Testis (tissue), 3 donors: ENCODE results near the gene ZNF185. TPM values are rescaled to one million over a fixed set of nuclear protein-coding genes. Genes with fewer than 3 reads are reported as not detected.
A peak's percentile ranks its signal among the peaks of the same experiment; 100 is the strongest.

Experiments used
- DNase-seq: peaks from one replicate; pipeline ENCODE4 v3.0.0-alpha.2; 2019
- H3K27ac ChIP-seq, 2 donors: fragments of 200-600 bp; sonication (generic); one replicate each; pipeline ENCODE4 v1.5.1; 2019
- H3K27me3 ChIP-seq: fragments of 200-600 bp; sonication (generic); one replicate; pipeline ENCODE4 v1.5.1; 2019
- H3K36me3 ChIP-seq: fragments of 200-600 bp; sonication (generic); one replicate; pipeline ENCODE4 v1.5.1; 2017; ENCODE audit warnings: low read depth; ENCODE audit errors: missing control alignments
- H3K4me1 ChIP-seq: fragments of 200-600 bp; sonication (generic); one replicate; pipeline ENCODE4 v1.5.1; 2019
- H3K4me3 ChIP-seq, 2 donors: fragments of 200-600 bp; sonication (generic); one replicate each; pipeline ENCODE4 v1.5.1; 2017 to 2019
- H3K9me3 ChIP-seq: fragments of 200-600 bp; sonication (generic); one replicate; pipeline ENCODE4 v1.5.1; 2017
- CTCF ChIP-seq, 3 experiments: fragments of 450-650 bp in 2 of 3; fragments of 200-600 bp in 1 of 3; sonication (generic) in 1 of 3; IDR thresholded peaks; one replicate each; pipeline ENCODE4 v1.5.1; 2016 to 2019; ENCODE audit warnings: antibody characterized with exemption in 3 of 3, mild to moderate bottlenecking in 2 of 3, moderate library complexity in 1 of 3
- POLR2A ChIP-seq: fragments of 450-650 bp; IDR thresholded peaks from one replicate; pipeline ENCODE4 v1.6.1; 2017; ENCODE audit warnings: antibody characterized with exemption, mild to moderate bottlenecking, moderate library complexity
- WGBS, 2 donors: methylation state at CpG; one replicate each; pipeline ENCODE4 v1.1.5; 2018; 5-methylcytosine and 5-hydroxymethylcytosine counted together
- intact Hi-C: fragments of 100-400 bp; cut with DNase I; formaldehyde crosslinking; loops from one replicate; pipeline ENCODE4 v1.15.1; 2023; ENCODE audit warnings: low total_unique reads
- polyA plus RNA-seq: library from polyadenylated mRNA; stranded (reverse); fragments of 350-450 nt; fragmentation: Illumina TruSeq; extraction: RNeasy Lipid Tissue Mini Kit (QIAGEN cat#74804); gene quantifications from one replicate; pipeline ENCODE4 v1.2.3, GENCODE V29; 2014; ENCODE audit warnings: low read depth, low replicate concordance; ENCODE audit not compliant: insufficient read depth
- total RNA-seq, 2 donors: library from RNA; depleted of rRNA; stranded (reverse); fragments of >200 nt; gene quantifications; one replicate each; pipeline ENCODE4 v1.2.3, GENCODE V29; 2016

ZNF185 gene
- total and polyA plus RNA-seq, 3 donors from 2014 or later = 5.9 to 11.1 (median 6.9) TPM

- Histone ChIP-seq H3K36me3 (no peaks in the 10 kb centered on the region), H3K4me3 (peak overlapping the region; percentile 50 to 66), H3K27ac (peak overlapping the region; percentile 65 to 77), H3K4me1 (no peaks in the 10 kb centered on the region), H3K27me3 (no peaks in the 10 kb centered on the region), H3K9me3 (no peaks in the 10 kb centered on the region)
- peak; percentile 91 for DNase-seq
- no peak for TF ChIP-seq POLR2A
- TF ChIP-seq CTCF (IDR thresholded peaks at IDR 0.05) = peak; percentile 66 to 93 (median 90)
- WGBS, 2 donors = 0% methylated on average over 42 of the region's 70 CpGs; no CpG with 5 or more reads in 1 of the 2 donors
- intact Hi-C loops = no loop called here
Observed at GRCh38 chrX:152941328-152942076, 43.6 kb downstream of the ZNF185 start.

GRCh38 chrX:152942077-152942442 lies 44.2 kb downstream of the ZNF185 start:
- Histone ChIP-seq H3K4me3 (peak overlapping the region; percentile 50 to 66), H3K4me1 (no peaks in the 10 kb centered on the region), H3K9me3 (no peaks in the 10 kb centered on the region), H3K36me3 (no peaks in the 10 kb centered on the region), H3K27ac (peak overlapping the region; percentile 65 to 77), H3K27me3 (no peaks in the 10 kb centered on the region)
- no peak for DNase-seq
- intact Hi-C loops = no loop called here
- WGBS, 2 donors = 19 to 43% methylated on average over 4 to 11 of the region's 11 CpGs
- TF ChIP-seq POLR2A (no peak), CTCF (IDR thresholded peaks at IDR 0.05) (no peak)

DNA sequence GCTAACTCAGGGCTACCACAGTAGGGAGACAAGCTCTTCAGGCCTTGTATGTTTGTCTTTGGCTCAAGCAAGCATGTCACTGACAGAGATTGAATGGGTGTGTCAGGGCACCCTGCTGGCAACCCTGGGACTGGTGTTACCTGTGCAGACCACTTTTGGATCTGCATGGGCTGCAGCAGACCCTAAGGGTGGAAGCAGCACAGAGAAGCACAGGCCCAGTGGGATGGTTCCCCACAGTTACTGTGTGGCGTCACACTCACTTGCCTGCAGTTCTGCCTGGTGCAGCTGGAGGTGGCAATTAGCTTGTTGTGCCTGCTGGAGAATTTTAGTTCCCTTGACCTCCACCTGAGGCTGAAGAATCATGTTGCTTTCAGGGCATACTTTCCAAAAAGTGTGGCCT lies 46.0 kb downstream of the ZNF185 start:
- TF ChIP-seq CTCF (IDR thresholded peaks at IDR 0.05) (no peak), POLR2A (no peak)
- Histone ChIP-seq H3K27ac (no peak overlapping the region), H3K9me3 (no peaks in the 10 kb centered on the region), H3K27me3 (no peaks in the 10 kb centered on the region), H3K4me1 (no peaks in the 10 kb centered on the region), H3K4me3 (no peak overlapping the region), H3K36me3 (no peaks in the 10 kb centered on the region)
- 88% methylated on average over 1 of the region's 1 CpG; no CpG with 5 or more reads in 1 of the 2 donors for WGBS, 2 donors
- no peak for DNase-seq
- intact Hi-C loops = no loop called here

DNA sequence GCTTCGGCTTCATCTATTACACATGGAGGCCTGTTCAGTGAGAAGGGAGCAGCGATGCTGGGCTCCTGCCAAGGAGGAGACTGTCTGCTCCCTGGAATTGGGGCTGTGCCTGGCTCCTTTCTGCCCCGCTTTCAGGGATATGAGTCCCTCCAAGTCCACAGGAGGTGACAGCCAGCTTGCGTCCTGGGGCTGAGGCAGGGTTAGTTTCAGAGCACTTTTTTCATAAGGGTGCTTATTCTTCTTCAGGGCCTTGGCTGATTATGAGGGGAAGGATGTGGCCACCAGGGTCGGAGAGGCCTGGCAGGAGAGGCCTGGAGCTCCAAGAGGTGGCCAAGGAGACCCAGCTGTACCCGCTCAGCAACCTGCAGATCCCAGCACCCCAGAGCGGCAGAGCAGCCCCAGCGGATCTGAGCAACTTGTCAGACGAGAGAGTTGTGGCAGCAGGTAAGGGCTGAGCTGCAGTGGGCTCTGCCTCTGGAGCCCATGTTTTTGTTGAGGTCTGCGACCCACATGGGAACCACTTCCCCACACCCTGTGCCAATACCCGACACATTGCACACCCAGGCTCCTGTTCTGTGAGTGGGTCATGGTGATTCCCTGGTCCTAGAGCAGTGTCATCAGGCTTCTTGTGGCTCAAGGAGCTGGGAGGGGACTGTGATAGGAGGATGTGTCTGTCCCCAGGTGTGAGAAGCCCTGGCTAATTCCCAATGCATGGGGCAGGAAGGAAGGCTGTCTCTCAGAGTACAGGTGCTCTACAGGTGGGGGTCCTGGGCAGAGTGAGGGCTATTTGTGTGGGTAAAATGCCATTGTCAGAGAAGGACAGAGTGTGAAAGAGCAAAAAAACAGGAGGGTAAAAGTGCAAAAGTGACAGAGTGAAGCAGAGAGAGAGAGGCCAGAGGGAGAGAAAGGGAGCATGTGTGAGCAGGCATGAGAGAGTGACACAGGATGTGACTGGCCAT lies 47.4 kb downstream of the ZNF185 start:
- H3K4me1 ChIP-seq = no peaks in the 10 kb centered on the region
- no peak for DNase-seq
- WGBS, 2 donors = 93 to 99% methylated on average over 3 to 11 of the region's 11 CpGs
- H3K4me3 ChIP-seq = no peak overlapping the region
- no peaks in the 10 kb centered on the region for H3K9me3 ChIP-seq
- intact Hi-C loops = no loop called here
- H3K36me3 ChIP-seq = no peaks in the 10 kb centered on the region
- no peak for TF ChIP-seq CTCF (IDR thresholded peaks at IDR 0.05)
- no peak for TF ChIP-seq POLR2A
- H3K27ac ChIP-seq = no peak overlapping the region
- no peaks in the 10 kb centered on the region for H3K27me3 ChIP-seq
